ENCODE results near the gene CALR3.
"Not testable (repeated sequence)": the region's sequence is repeated elsewhere in the genome, so short reads cannot be mapped to it uniquely, and the experiment has no call there.

The CALR3 gene

DNA sequence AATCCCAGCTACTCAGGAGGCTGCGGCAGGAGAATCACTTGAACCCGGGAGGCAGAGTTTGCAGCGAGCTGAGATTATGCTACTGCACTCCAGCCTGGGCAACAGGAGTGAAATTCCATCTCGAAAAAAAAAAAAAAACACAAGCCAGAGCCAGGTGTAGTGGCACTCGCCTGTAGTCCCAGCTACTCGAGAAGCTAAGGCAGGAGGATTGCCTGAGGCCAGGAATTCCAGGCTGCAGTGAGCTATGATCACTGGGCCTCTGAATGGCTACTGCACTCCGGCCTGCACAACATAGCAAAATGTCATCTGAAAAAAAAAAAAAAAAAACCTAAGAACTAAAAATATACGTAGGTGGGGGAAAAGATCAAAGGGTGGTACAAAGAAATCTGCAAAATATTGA, 43.6 kb downstream of the CALR3 start:
- no peak overlapping the region for H2BK15ac ChIP-seq (ENCODE audit: low read length)
- H3K36me3 ChIP-seq (replicated peaks in 1 of 2; ENCODE audit: control insufficient read depth in 2 of 2, insufficient read depth in 2 of 2, low read length in 2 of 2) = peaks cover 3 to 8% of the 10 kb centered on the region in 2 donors
- no peak overlapping the region for H2BK5ac ChIP-seq (ENCODE audit: low read length)
- no CpG with 5 or more reads among the region's 8 CpGs for WGBS, 2 donors (ENCODE audit: extremely low coverage in 2 of 2, insufficient read length in 2 of 2, insufficient replicate concordance in 1 of 2)
- H3K27me3 ChIP-seq (ENCODE audit: control insufficient read depth in 3 of 3, insufficient read depth in 3 of 3, low read depth in 1 of 3, low read length in 3 of 3) = no peaks in the 10 kb centered on the region
- no peak overlapping the region for H3K9ac ChIP-seq (ENCODE audit: low read depth, low read length, poor library complexity)
- H3K79me1 ChIP-seq (ENCODE audit: low read depth, low read length) = peaks cover 8% of the 10 kb centered on the region
- no peak overlapping the region for H3K4me3 ChIP-seq (ENCODE audit: low read length in 2 of 2)
- DNase-seq (ENCODE audit: low spot score) = no peak
- no peak overlapping the region for H3K4ac ChIP-seq (ENCODE audit: low read length)
- H2BK12ac ChIP-seq (ENCODE audit: low read length) = no peak overlapping the region
- H3K4me2 ChIP-seq (ENCODE audit: insufficient read depth, low read length, poor library complexity, severe bottlenecking) = no peak overlapping the region
- H3K18ac ChIP-seq (ENCODE audit: low read length) = no peak overlapping the region
- no peak overlapping the region for H2AK5ac ChIP-seq (ENCODE audit: low read depth, low read length)
- no peak overlapping the region for H3K27ac ChIP-seq (replicated peaks; ENCODE audit: low read length)
- H4K91ac ChIP-seq (ENCODE audit: low read depth, low read length, poor library complexity) = no peak overlapping the region
- H3K4me1 ChIP-seq (ENCODE audit: control insufficient read depth in 2 of 2, insufficient read depth in 1 of 2, low read depth in 1 of 2, low read length in 2 of 2) = peaks cover 6 to 21% of the 10 kb centered on the region in 2 donors
- no peak overlapping the region for H4K8ac ChIP-seq (ENCODE audit: low read depth, low read length)
- H2AFZ ChIP-seq (ENCODE audit: low read length) = no peak overlapping the region
- H3K23ac ChIP-seq (ENCODE audit: low read depth, low read length, poor library complexity) = no peak overlapping the region
- no peaks in the 10 kb centered on the region for H3K9me3 ChIP-seq (replicated peaks in 1 of 2; ENCODE audit: control insufficient read depth in 2 of 2, insufficient read depth in 1 of 2, low read depth in 1 of 2, low read length in 2 of 2)
- no peak overlapping the region for H2BK120ac ChIP-seq (ENCODE audit: low read depth, low read length)
- H3K14ac ChIP-seq (ENCODE audit: low read length) = no peak overlapping the region

DNA sequence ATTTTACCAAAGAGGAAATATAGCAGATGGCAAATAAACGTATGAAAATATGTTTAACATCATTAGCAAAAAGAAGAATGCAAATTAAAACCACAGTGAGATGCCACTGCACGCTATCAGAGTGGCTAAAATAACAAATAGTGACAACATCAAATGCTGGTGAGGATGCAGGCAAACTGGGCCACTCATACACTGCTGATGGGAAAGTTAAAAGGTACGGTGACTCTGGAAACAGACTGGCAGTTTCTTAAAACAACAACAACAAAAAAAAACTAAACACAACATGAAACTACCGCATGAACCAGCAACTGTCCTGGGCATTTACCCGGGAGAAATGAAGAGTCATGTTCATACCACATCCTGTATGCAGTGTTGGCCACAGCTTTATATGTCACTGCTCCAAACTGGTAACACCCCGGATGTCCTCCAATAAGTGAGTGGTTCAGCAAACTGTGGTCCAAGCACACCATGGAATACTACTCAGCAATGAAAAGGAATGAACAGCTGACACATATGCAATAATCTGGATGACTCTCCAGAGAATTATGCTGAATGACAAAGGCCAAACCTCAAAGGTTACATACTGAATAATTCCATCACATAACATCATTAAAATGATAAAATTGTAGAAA, 46.5 kb downstream of the CALR3 start:
- Histone ChIP-seq H3K4me3 (ENCODE audit: low read length in 2 of 2) (no peak overlapping the region), H3K27me3 (ENCODE audit: control insufficient read depth in 3 of 3, insufficient read depth in 3 of 3, low read depth in 1 of 3, low read length in 3 of 3) (no peaks in the 10 kb centered on the region), H3K18ac (ENCODE audit: low read length) (no peak overlapping the region), H3K4me2 (ENCODE audit: insufficient read depth, low read length, poor library complexity, severe bottlenecking) (no peak overlapping the region), H3K4ac (ENCODE audit: low read length) (no peak overlapping the region), H4K91ac (ENCODE audit: low read depth, low read length, poor library complexity) (no peak overlapping the region), H2BK15ac (ENCODE audit: low read length) (no peak overlapping the region), H4K8ac (ENCODE audit: low read depth, low read length) (no peak overlapping the region), H3K36me3 (replicated peaks in 1 of 2; ENCODE audit: control insufficient read depth in 2 of 2, insufficient read depth in 2 of 2, low read length in 2 of 2) (peaks cover 3 to 8% of the 10 kb centered on the region in 2 donors), H3K4me1 (ENCODE audit: control insufficient read depth in 2 of 2, insufficient read depth in 1 of 2, low read depth in 1 of 2, low read length in 2 of 2) (peaks cover 5 to 12% of the 10 kb centered on the region in 2 donors), H3K27ac (replicated peaks; ENCODE audit: low read length) (no peak overlapping the region), H3K9ac (ENCODE audit: low read depth, low read length, poor library complexity) (no peak overlapping the region), H3K14ac (ENCODE audit: low read length) (no peak overlapping the region), H3K79me1 (ENCODE audit: low read depth, low read length) (no peaks in the 10 kb centered on the region), H3K9me3 (replicated peaks in 1 of 2; ENCODE audit: control insufficient read depth in 2 of 2, insufficient read depth in 1 of 2, low read depth in 1 of 2, low read length in 2 of 2) (no peaks in the 10 kb centered on the region), H2AFZ (ENCODE audit: low read length) (no peak overlapping the region), H3K23ac (ENCODE audit: low read depth, low read length, poor library complexity) (no peak overlapping the region), H2BK12ac (ENCODE audit: low read length) (no peak overlapping the region), H2BK120ac (ENCODE audit: low read depth, low read length) (no peak overlapping the region), H2AK5ac (ENCODE audit: low read depth, low read length) (no peak overlapping the region), H2BK5ac (ENCODE audit: low read length) (no peak overlapping the region)
- DNase-seq (ENCODE audit: low spot score) = no peak
- no CpG with 5 or more reads among the region's 6 CpGs for WGBS, 2 donors (ENCODE audit: extremely low coverage in 2 of 2, insufficient read length in 2 of 2, insufficient replicate concordance in 1 of 2)

DNA sequence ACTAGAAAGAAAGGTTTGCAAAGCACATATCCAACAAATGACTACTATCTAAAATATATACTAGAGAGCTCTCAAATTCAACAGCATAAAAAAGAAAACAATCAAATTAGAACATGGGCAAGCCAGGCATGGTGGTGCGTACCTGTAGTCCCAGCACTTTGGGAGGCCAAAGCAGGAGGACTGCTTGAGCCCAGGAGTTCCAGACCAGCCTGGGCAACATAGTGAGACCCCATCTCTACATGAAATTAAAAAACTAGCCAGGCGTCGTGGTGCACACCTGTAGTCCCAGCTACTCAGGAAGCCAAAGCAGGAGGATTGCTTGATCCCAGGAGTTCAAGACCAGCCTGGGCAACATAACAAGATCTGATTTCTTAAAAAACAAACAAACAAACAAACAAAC, 47.1 kb downstream of the CALR3 start:
- WGBS, 2 donors (ENCODE audit: extremely low coverage in 2 of 2, insufficient read length in 2 of 2, insufficient replicate concordance in 1 of 2) = no CpG with 5 or more reads among the region's 3 CpGs
- not testable (repeated sequence) for H3K9ac ChIP-seq (ENCODE audit: low read depth, low read length, poor library complexity); H3K27ac ChIP-seq (replicated peaks; ENCODE audit: low read length); H3K4me3 ChIP-seq (ENCODE audit: low read length in 2 of 2); H3K27me3 ChIP-seq (ENCODE audit: control insufficient read depth in 3 of 3, insufficient read depth in 3 of 3, low read depth in 1 of 3, low read length in 3 of 3); H2BK15ac ChIP-seq (ENCODE audit: low read length); H3K23ac ChIP-seq (ENCODE audit: low read depth, low read length, poor library complexity); H3K36me3 ChIP-seq (replicated peaks in 1 of 2; ENCODE audit: control insufficient read depth in 2 of 2, insufficient read depth in 2 of 2, low read length in 2 of 2); H2BK5ac ChIP-seq (ENCODE audit: low read length); H3K9me3 ChIP-seq (replicated peaks in 1 of 2; ENCODE audit: control insufficient read depth in 2 of 2, insufficient read depth in 1 of 2, low read depth in 1 of 2, low read length in 2 of 2); DNase-seq (ENCODE audit: low spot score); H3K4ac ChIP-seq (ENCODE audit: low read length); H4K8ac ChIP-seq (ENCODE audit: low read depth, low read length); H4K91ac ChIP-seq (ENCODE audit: low read depth, low read length, poor library complexity); H3K79me1 ChIP-seq (ENCODE audit: low read depth, low read length); H3K14ac ChIP-seq (ENCODE audit: low read length); H3K18ac ChIP-seq (ENCODE audit: low read length); H2AK5ac ChIP-seq (ENCODE audit: low read depth, low read length); H2BK12ac ChIP-seq (ENCODE audit: low read length); H2AFZ ChIP-seq (ENCODE audit: low read length); H2BK120ac ChIP-seq (ENCODE audit: low read depth, low read length); H3K4me2 ChIP-seq (ENCODE audit: insufficient read depth, low read length, poor library complexity, severe bottlenecking); H3K4me1 ChIP-seq (ENCODE audit: control insufficient read depth in 2 of 2, insufficient read depth in 1 of 2, low read depth in 1 of 2, low read length in 2 of 2)

- Histone ChIP-seq H3K36me3 (replicated peaks in 1 of 2; ENCODE audit: control insufficient read depth in 2 of 2, insufficient read depth in 2 of 2, low read length in 2 of 2) (peaks cover 3 to 8% of the 10 kb centered on the region in 2 donors), H3K79me1 (ENCODE audit: low read depth, low read length) (peaks cover 4% of the 10 kb centered on the region), H3K9me3 (replicated peaks in 1 of 2; ENCODE audit: control insufficient read depth in 2 of 2, insufficient read depth in 1 of 2, low read depth in 1 of 2, low read length in 2 of 2) (no peaks in the 10 kb centered on the region), H3K9ac (ENCODE audit: low read depth, low read length, poor library complexity) (no peak overlapping the region), H3K18ac (ENCODE audit: low read length) (no peak overlapping the region), H2BK15ac (ENCODE audit: low read length) (no peak overlapping the region), H4K91ac (ENCODE audit: low read depth, low read length, poor library complexity) (no peak overlapping the region), H2AK5ac (ENCODE audit: low read depth, low read length) (no peak overlapping the region), H3K4me3 (ENCODE audit: low read length in 2 of 2) (peak overlapping the region in 1 of 2 donors; percentile 57), H3K4ac (ENCODE audit: low read length) (no peak overlapping the region), H2BK12ac (ENCODE audit: low read length) (no peak overlapping the region), H3K4me1 (ENCODE audit: control insufficient read depth in 2 of 2, insufficient read depth in 1 of 2, low read depth in 1 of 2, low read length in 2 of 2) (peaks cover 4 to 11% of the 10 kb centered on the region in 2 donors), H3K27ac (replicated peaks; ENCODE audit: low read length) (no peak overlapping the region), H3K14ac (ENCODE audit: low read length) (no peak overlapping the region), H3K27me3 (ENCODE audit: control insufficient read depth in 3 of 3, insufficient read depth in 3 of 3, low read depth in 1 of 3, low read length in 3 of 3) (no peaks in the 10 kb centered on the region), H2AFZ (ENCODE audit: low read length) (no peak overlapping the region), H2BK120ac (ENCODE audit: low read depth, low read length) (no peak overlapping the region), H3K23ac (ENCODE audit: low read depth, low read length, poor library complexity) (no peak overlapping the region), H3K4me2 (ENCODE audit: insufficient read depth, low read length, poor library complexity, severe bottlenecking) (no peak overlapping the region), H4K8ac (ENCODE audit: low read depth, low read length) (no peak overlapping the region), H2BK5ac (ENCODE audit: low read length) (no peak overlapping the region)
- WGBS, 2 donors (ENCODE audit: extremely low coverage in 2 of 2, insufficient read length in 2 of 2, insufficient replicate concordance in 1 of 2) = no CpG with 5 or more reads among the region's 9 CpGs
- DNase-seq (ENCODE audit: low spot score) = no peak
These were observed 49.1 kb downstream of the CALR3 start for GRCh38 chr19:16446724-16447368.
